IPS DF 6.9 (cell line): ENCODE measurements around the gene STOML1.
A peak's percentile ranks its signal among the peaks of the same experiment; 100 is the strongest.

Experiments
- DNase-seq: peaks from one replicate; pipeline ENCODE4 v3.0.0-alpha.2; 2013; ENCODE audit warnings: low read depth, low spot score
- H3K27ac ChIP-seq: one replicate; pipeline ENCODE4 v1.5.1; 2013; ENCODE audit warnings: low read length, control low read depth
- H3K27me3 ChIP-seq: 2 replicates; pipeline ENCODE4 v1.6.1; 2013; ENCODE audit warnings: mild to moderate bottlenecking, low read length; ENCODE audit not compliant: control insufficient read depth, insufficient read depth
- H3K36me3 ChIP-seq: 2 replicates; pipeline ENCODE4 v1.6.1; 2013; ENCODE audit warnings: low read length; ENCODE audit not compliant: control insufficient read depth, insufficient read depth
- H3K4me1 ChIP-seq: 2 replicates; pipeline ENCODE4 v1.6.1; 2013; ENCODE audit warnings: low read length; ENCODE audit not compliant: control insufficient read depth, insufficient read depth
- H3K4me3 ChIP-seq: 2 replicates; pipeline ENCODE4 v1.5.1; 2013; ENCODE audit warnings: mild to moderate bottlenecking, low read length
- H3K9me3 ChIP-seq: 2 replicates; pipeline ENCODE4 v1.6.1; 2013; ENCODE audit warnings: low read length, inconsistent platforms; ENCODE audit not compliant: control insufficient read depth, insufficient read depth
- WGBS: extraction: QIAGEN DNeasy Blood & Tissue Kit; methylation state at CpG from one replicate; pipeline ENCODE4 v1.1.7; 2013; ENCODE audit warnings: mixed read lengths, missing lambda C conversion rate; ENCODE audit not compliant: insufficient read length, insufficient coverage; 5-methylcytosine and 5-hydroxymethylcytosine counted together

Gene STOML1

GRCh38 chr15:73991726-73992593, at the start of gene STOML1:
Gene STOML1 (minus strand): TSS chr15:73992295. CDS start chr15:73992223, 72 bp downstream.
- H3K36me3 ChIP-seq = no peaks in the 10 kb centered on the region
- peak within 1 kb of the TSS; percentile 45; the same call in 1 of the 2 replicates for H3K4me3 ChIP-seq
- WGBS = no CpG with 5 or more reads among the region's 72 CpGs
- no peak within 1 kb of the TSS for H3K27ac ChIP-seq
- no peaks in the 10 kb centered on the region for H3K4me1 ChIP-seq
- peak; percentile 84 for DNase-seq
- H3K27me3 ChIP-seq = no peaks in the 10 kb centered on the region
- no peaks in the 10 kb centered on the region for H3K9me3 ChIP-seq

- DNase-seq = no peak
- Histone ChIP-seq H3K4me1 (peaks cover 5% of the 10 kb centered on the region; the same call in 1 of the 2 replicates), H3K27me3 (no peaks in the 10 kb centered on the region), H3K36me3 (no peaks in the 10 kb centered on the region), H3K9me3 (no peaks in the 10 kb centered on the region), H3K4me3 (no peak overlapping the region), H3K27ac (no peak overlapping the region)
- WGBS = no CpG with 5 or more reads among the region's 10 CpGs
Observed at GRCh38 chr15:74041311-74041756, 49.2 kb upstream of the STOML1 start.

- no CpG with 5 or more reads among the region's 7 CpGs for WGBS
- Histone ChIP-seq H3K4me1 (peaks cover 5% of the 10 kb centered on the region; the same call in 1 of the 2 replicates), H3K27ac (no peak overlapping the region), H3K9me3 (no peaks in the 10 kb centered on the region), H3K36me3 (peaks cover 1% of the 10 kb centered on the region), H3K4me3 (no peak overlapping the region), H3K27me3 (no peaks in the 10 kb centered on the region)
- DNase-seq = no peak
Observed at GRCh38 chr15:74040109-74040850, 48.2 kb upstream of the STOML1 start.

GRCh38 chr15:74039656-74040010, 47.5 kb upstream of the STOML1 start:
- H3K4me1 ChIP-seq = peaks cover 5% of the 10 kb centered on the region; the same call in 1 of the 2 replicates
- WGBS = no CpG with 5 or more reads among the region's 5 CpGs
- no peak for DNase-seq
- H3K9me3 ChIP-seq = no peaks in the 10 kb centered on the region
- H3K36me3 ChIP-seq = peaks cover 4% of the 10 kb centered on the region
- H3K27me3 ChIP-seq = no peaks in the 10 kb centered on the region
- no peak overlapping the region for H3K4me3 ChIP-seq
- no peak overlapping the region for H3K27ac ChIP-seq

- Histone ChIP-seq H3K36me3 (peaks cover 8% of the 10 kb centered on the region), H3K4me3 (no peak overlapping the region), H3K27me3 (no peaks in the 10 kb centered on the region), H3K4me1 (peaks cover 5% of the 10 kb centered on the region; the same call in 1 of the 2 replicates), H3K9me3 (no peaks in the 10 kb centered on the region), H3K27ac (no peak overlapping the region)
- no CpG with 5 or more reads among the region's 9 CpGs for WGBS
- no peak for DNase-seq
Observed at GRCh38 chr15:74038707-74039655, 46.9 kb upstream of the STOML1 start.

- Histone ChIP-seq H3K4me1 (peaks cover 5% of the 10 kb centered on the region; the same call in 1 of the 2 replicates), H3K27me3 (no peaks in the 10 kb centered on the region), H3K27ac (no peak overlapping the region), H3K9me3 (no peaks in the 10 kb centered on the region), H3K36me3 (peaks cover 8% of the 10 kb centered on the region), H3K4me3 (no peak overlapping the region)
- DNase-seq = no peak
- WGBS = no CpG with 5 or more reads among the region's 21 CpGs
Observed at GRCh38 chr15:74037171-74038117, 45.3 kb upstream of the STOML1 start.

- peaks cover 8% of the 10 kb centered on the region for H3K36me3 ChIP-seq
- H3K4me3 ChIP-seq = no peak overlapping the region
- H3K9me3 ChIP-seq = no peaks in the 10 kb centered on the region
- peak; percentile 58 for DNase-seq
- peaks cover 5% of the 10 kb centered on the region; the same call in 1 of the 2 replicates for H3K4me1 ChIP-seq
- no peaks in the 10 kb centered on the region for H3K27me3 ChIP-seq
- WGBS = no CpG with 5 or more reads among the region's 21 CpGs
- no peak overlapping the region for H3K27ac ChIP-seq
Observed at GRCh38 chr15:74036271-74037170, 44.4 kb upstream of the STOML1 start.

GRCh38 chr15:74035121-74036017, 43.3 kb upstream of the STOML1 start:
- H3K9me3 ChIP-seq = no peaks in the 10 kb centered on the region
- H3K4me3 ChIP-seq = no peak overlapping the region
- peaks cover 5% of the 10 kb centered on the region; the same call in 1 of the 2 replicates for H3K4me1 ChIP-seq
- no peak overlapping the region for H3K27ac ChIP-seq
- DNase-seq = no peak
- no peaks in the 10 kb centered on the region for H3K27me3 ChIP-seq
- WGBS = no CpG with 5 or more reads among the region's 28 CpGs
- H3K36me3 ChIP-seq = peaks cover 8% of the 10 kb centered on the region
